ENCODE results near the gene HDLBP.

DNA sequence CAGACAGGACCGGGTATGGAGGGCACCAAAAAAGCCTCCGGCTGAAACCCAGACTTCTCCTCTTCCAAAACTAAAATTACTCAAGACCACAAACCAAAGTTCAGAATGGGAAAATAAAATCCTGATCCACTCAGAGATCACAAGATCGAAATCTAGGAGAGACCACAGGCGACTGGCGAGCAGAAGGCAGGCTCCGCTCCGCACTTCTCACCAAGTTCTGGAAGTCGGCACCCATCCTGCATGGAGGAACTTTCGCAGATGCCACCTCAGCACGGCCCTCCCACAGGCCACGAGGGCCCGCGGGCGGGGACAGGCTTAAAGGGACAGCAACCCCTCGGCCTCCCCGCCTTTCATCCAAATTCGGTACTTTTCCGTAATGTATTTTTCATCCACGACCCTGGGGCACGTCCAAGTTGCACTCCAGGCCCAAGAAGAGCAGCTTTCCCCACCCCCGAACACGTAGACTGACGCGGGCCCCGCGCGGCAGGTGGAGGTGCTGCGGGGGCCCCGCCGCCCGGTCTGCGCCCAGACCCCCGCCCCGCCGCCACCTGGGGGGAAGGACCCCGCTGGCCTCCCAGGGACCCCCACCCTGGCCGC lies 43.7 kb downstream of the HDLBP start:
- TF ChIP-seq POLR2A (IDR thresholded peaks at IDR 0.05): peak in 2 of 4 donors; percentile 50 to 55
- TF ChIP-seq, protein P1, sequence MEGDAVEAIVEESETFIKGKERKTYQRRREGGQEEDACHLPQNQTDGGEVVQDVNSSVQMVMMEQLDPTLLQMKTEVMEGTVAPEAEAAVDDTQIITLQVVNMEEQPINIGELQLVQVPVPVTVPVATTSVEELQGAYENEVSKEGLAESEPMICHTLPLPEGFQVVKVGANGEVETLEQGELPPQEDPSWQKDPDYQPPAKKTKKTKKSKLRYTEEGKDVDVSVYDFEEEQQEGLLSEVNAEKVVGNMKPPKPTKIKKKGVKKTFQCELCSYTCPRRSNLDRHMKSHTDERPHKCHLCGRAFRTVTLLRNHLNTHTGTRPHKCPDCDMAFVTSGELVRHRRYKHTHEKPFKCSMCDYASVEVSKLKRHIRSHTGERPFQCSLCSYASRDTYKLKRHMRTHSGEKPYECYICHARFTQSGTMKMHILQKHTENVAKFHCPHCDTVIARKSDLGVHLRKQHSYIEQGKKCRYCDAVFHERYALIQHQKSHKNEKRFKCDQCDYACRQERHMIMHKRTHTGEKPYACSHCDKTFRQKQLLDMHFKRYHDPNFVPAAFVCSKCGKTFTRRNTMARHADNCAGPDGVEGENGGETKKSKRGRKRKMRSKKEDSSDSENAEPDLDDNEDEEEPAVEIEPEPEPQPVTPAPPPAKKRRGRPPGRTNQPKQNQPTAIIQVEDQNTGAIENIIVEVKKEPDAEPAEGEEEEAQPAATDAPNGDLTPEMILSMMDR (IDR thresholded peaks at IDR 0.05): peak in 1 of 6 experiments; percentile 13
- peak in 1 of 2 donors; percentile 77 for TF ChIP-seq POLR2AphosphoS5 (IDR thresholded peaks at IDR 0.05)
- no peak for TF ChIP-seq EP300 (IDR thresholded peaks at IDR 0.05)

Data from upper lobe of left lung (tissue), 4 donors.